ENCODE data around the gene TEFM. TPM values are rescaled to one million over a fixed set of nuclear protein-coding genes. Genes with fewer than 3 reads are reported as not detected.

TEFM gene
- total RNA-seq: 0.43 TPM

- DNase-seq (ENCODE audit: low spot score in 2 of 2): peak; percentile 62 to 93
- Histone ChIP-seq H3K9me3 (no peaks in the 10 kb centered on the region), H3K4me3 (peak within 1 kb of the TSS; percentile 59 to 78), H3K27me3 (no peaks in the 10 kb centered on the region), H3K36me3 (peaks cover 0 to 15% of the 10 kb centered on the region in 2 donors), H3K27ac (peak within 1 kb of the TSS; percentile 75 to 90), H3K4me1 (peaks cover 0 to 13% of the 10 kb centered on the region in 2 donors)
- intact Hi-C loops (cut with DNase I): loop anchor here (1.0 to 2.0 kb wide), 2 partner anchors 64 to 310 kb away; partner anchors contain the start of gene RNF135
- TF ChIP-seq CTCF (IDR thresholded peaks at IDR 0.05): no peak
These were observed at the start of gene TEFM for GRCh38 chr17:30906101-30906911. TEFM (minus strand) TSS chr17:30906238; CDS start chr17:30906198, 40 bp downstream.

- TF ChIP-seq CTCF (IDR thresholded peaks at IDR 0.05): no peak
- DNase-seq (ENCODE audit: low spot score in 2 of 2): no peak
- intact Hi-C loops (cut with DNase I): no loop called here
- Histone ChIP-seq H3K4me1 (no peaks in the 10 kb centered on the region), H3K36me3 (no peaks in the 10 kb centered on the region), H3K9me3 (no peaks in the 10 kb centered on the region), H3K4me3 (no peak overlapping the region), H3K27me3 (no peaks in the 10 kb centered on the region), H3K27ac (peak overlapping the region in 1 of 2 donors; percentile 24)
These were observed 48.2 kb upstream of the TEFM start for GRCh38 chr17:30954046-30954830.

GRCh38 chr17:30952638-30953393, 46.8 kb upstream of the TEFM start:
- no peaks in the 10 kb centered on the region for H3K9me3 ChIP-seq
- intact Hi-C loops (cut with DNase I): no loop called here
- no peaks in the 10 kb centered on the region for H3K36me3 ChIP-seq
- H3K4me3 ChIP-seq: no peak overlapping the region
- no peaks in the 10 kb centered on the region for H3K27me3 ChIP-seq
- H3K27ac ChIP-seq: peak overlapping the region in 1 of 2 donors; percentile 22
- no peak for DNase-seq (ENCODE audit: low spot score in 2 of 2)
- H3K4me1 ChIP-seq: no peaks in the 10 kb centered on the region
- no peak for TF ChIP-seq CTCF (IDR thresholded peaks at IDR 0.05)

GRCh38 chr17:30950669-30951399, 44.8 kb upstream of the TEFM start:
- Histone ChIP-seq H3K4me3 (no peak overlapping the region), H3K27me3 (no peaks in the 10 kb centered on the region), H3K27ac (no peak overlapping the region), H3K36me3 (no peaks in the 10 kb centered on the region), H3K4me1 (no peaks in the 10 kb centered on the region), H3K9me3 (no peaks in the 10 kb centered on the region)
- peak; percentile 50 to 80 for DNase-seq (ENCODE audit: low spot score in 2 of 2)
- no peak for TF ChIP-seq CTCF (IDR thresholded peaks at IDR 0.05)
- intact Hi-C loops (cut with DNase I): no loop called here

- H3K27ac ChIP-seq: no peak overlapping the region
- no peaks in the 10 kb centered on the region for H3K9me3 ChIP-seq
- no peaks in the 10 kb centered on the region for H3K27me3 ChIP-seq
- H3K4me3 ChIP-seq: no peak overlapping the region
- TF ChIP-seq CTCF (IDR thresholded peaks at IDR 0.05): no peak
- H3K36me3 ChIP-seq: no peaks in the 10 kb centered on the region
- H3K4me1 ChIP-seq: no peaks in the 10 kb centered on the region
- intact Hi-C loops (cut with DNase I): no loop called here
- no peak for DNase-seq (ENCODE audit: low spot score in 2 of 2)
These were observed 44.2 kb upstream of the TEFM start for GRCh38 chr17:30950189-30950588.
